ENCODE data around the gene ZNF655.

The ZNF655 gene

DNA sequence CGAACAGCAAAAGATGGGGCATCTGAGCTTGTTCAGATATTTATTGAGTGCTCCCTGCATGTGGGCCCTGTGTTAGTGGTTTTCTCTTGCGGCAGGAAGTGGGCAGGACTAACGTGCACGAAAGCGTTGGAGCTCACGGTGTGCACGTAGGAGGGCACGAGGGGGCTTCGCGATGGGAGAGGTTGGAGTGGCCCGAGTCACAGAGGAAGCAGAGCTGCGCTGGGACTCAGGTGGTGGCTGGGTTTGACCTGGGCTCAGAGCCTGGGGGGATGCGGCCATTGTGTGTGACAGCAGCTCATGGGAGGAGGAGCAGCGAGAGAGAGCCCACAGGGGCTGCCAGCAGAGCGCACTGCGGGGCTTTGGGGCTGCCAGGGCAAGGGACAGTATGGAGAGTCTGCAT lies 66.0 kb downstream of the ZNF655 start:
- DNase-seq (ENCODE audit: low read depth), result no peak
- in situ Hi-C loops (cut with HindIII; ENCODE audit: low sequenced_read_pairs), result no loop called here
- TF ChIP-seq, protein P1, sequence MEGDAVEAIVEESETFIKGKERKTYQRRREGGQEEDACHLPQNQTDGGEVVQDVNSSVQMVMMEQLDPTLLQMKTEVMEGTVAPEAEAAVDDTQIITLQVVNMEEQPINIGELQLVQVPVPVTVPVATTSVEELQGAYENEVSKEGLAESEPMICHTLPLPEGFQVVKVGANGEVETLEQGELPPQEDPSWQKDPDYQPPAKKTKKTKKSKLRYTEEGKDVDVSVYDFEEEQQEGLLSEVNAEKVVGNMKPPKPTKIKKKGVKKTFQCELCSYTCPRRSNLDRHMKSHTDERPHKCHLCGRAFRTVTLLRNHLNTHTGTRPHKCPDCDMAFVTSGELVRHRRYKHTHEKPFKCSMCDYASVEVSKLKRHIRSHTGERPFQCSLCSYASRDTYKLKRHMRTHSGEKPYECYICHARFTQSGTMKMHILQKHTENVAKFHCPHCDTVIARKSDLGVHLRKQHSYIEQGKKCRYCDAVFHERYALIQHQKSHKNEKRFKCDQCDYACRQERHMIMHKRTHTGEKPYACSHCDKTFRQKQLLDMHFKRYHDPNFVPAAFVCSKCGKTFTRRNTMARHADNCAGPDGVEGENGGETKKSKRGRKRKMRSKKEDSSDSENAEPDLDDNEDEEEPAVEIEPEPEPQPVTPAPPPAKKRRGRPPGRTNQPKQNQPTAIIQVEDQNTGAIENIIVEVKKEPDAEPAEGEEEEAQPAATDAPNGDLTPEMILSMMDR (IDR thresholded peaks at IDR 0.05; ENCODE audit: low read depth, low read length, missing control alignments), result no peak
- no peak overlapping the region for H3K4me3 ChIP-seq (ENCODE audit: low read depth, low read length)

DNA sequence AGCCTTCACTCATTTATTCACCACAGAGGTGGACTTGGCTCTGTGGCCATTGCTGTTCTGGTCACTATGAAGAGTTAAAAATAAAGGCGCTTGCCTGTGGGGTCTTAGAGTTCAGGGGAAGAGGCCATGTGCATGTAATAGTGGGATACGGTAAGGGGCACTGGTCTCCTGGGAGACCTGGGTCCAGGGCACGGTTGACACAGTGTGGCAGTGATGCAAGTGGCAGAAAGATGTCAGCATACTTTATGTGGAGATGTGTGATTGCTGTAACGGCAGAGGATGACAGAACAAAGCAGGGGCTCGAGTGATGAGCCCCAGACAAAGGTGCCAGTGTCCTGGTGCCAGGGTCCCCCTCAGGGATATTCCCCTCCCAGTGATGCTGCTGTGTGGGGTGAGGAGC lies 66.9 kb downstream of the ZNF655 start:
- TF ChIP-seq, protein P1 (IDR thresholded peaks at IDR 0.05; ENCODE audit: low read depth, low read length, missing control alignments), result no peak
- no peak overlapping the region for H3K4me3 ChIP-seq (ENCODE audit: low read depth, low read length)
- no peak for DNase-seq (ENCODE audit: low read depth)
- in situ Hi-C loops (cut with HindIII; ENCODE audit: low sequenced_read_pairs), result no loop called here

DNA sequence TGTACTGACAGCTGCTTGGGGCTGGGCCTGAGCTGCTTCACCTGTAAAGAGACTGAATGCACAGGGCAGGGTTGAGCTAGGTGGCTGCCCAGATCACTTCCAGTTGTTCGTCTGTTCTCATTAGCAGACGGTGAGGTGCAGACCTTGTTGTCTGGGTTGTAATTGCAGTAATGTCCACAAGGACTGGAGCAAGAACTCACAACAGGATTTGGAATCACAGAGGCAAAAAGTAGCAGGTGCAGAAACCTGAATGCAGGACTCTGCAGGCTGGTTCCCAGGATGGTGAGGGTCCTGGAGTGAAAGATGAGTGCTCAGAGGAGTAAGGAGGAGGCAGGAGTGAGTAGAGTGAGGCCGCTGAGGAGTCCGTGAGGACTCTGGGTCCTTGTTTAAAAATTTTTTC lies 67.5 kb downstream of the ZNF655 start:
- DNase-seq (ENCODE audit: low read depth), result no peak
- H3K4me3 ChIP-seq (ENCODE audit: low read depth, low read length), result no peak overlapping the region
- in situ Hi-C loops (cut with HindIII; ENCODE audit: low sequenced_read_pairs), result no loop called here
- TF ChIP-seq, protein P1 (IDR thresholded peaks at IDR 0.05; ENCODE audit: low read depth, low read length, missing control alignments), result no peak

Measured in astrocyte of the cerebellum (primary cell).